HG03457 (cell line): Measurements from ENCODE around the gene DNMT3A.
A peak's percentile ranks its signal among the peaks of the same experiment; 100 is the strongest.

ENCODE experiments used
- ATAC-seq: cut with Tn5 transposase; IDR thresholded peaks from one replicate; pipeline ENCODE4 v1.9.1; 2021; ENCODE audit warnings: moderate number of reproducible peaks; ENCODE audit not compliant: unreplicated experiment

DNMT3A gene

GRCh38 chr2:25373269-25373981 is 31.7 kb upstream of the DNMT3A start:
- ATAC-seq = no peak

GRCh38 chr2:25372405-25373268 is 30.9 kb upstream of the DNMT3A start:
- no peak for ATAC-seq

GRCh38 chr2:25371253-25372241 is 29.8 kb upstream of the DNMT3A start:
- ATAC-seq = no peak

GRCh38 chr2:25369876-25370275 is 28.2 kb upstream of the DNMT3A start:
- ATAC-seq = no peak

GRCh38 chr2:25369439-25369838 is 27.7 kb upstream of the DNMT3A start:
- no peak for ATAC-seq

GRCh38 chr2:25368660-25369059 is 26.9 kb upstream of the DNMT3A start:
- ATAC-seq = no peak

- no peak for ATAC-seq
Observed at GRCh38 chr2:25367296-25367695, 25.6 kb upstream of the DNMT3A start.

- ATAC-seq = no peak
Observed at GRCh38 chr2:25366629-25367028, 24.9 kb upstream of the DNMT3A start.

- ATAC-seq = no peak
Observed at GRCh38 chr2:25365241-25365640, 23.5 kb upstream of the DNMT3A start.

- no peak for ATAC-seq
Observed at GRCh38 chr2:25363733-25364132, 22.0 kb upstream of the DNMT3A start.

GRCh38 chr2:25362434-25363145 is 20.9 kb upstream of the DNMT3A start:
- peak; percentile 45 for ATAC-seq

- ATAC-seq = peak; percentile 75
Observed at GRCh38 chr2:25362049-25362433, 20.3 kb upstream of the DNMT3A start.

GRCh38 chr2:25361261-25362048 is 19.7 kb upstream of the DNMT3A start:
- ATAC-seq = no peak

- ATAC-seq = no peak
Observed at GRCh38 chr2:25358836-25359235, 17.1 kb upstream of the DNMT3A start.

GRCh38 chr2:25358249-25358815 is 16.6 kb upstream of the DNMT3A start:
- ATAC-seq = no peak

- ATAC-seq = no peak
Observed at GRCh38 chr2:25356088-25356487, 14.4 kb upstream of the DNMT3A start.

- no peak for ATAC-seq
Observed at GRCh38 chr2:25355270-25355669, 13.5 kb upstream of the DNMT3A start.

- no peak for ATAC-seq
Observed at GRCh38 chr2:25354116-25354515, 12.4 kb upstream of the DNMT3A start.

GRCh38 chr2:25349397-25349796 is 7.7 kb upstream of the DNMT3A start:
- ATAC-seq = no peak
